CMK (cell line): ENCODE data around the gene GREB1.

ENCODE experiments used
- DNase-seq: peaks from one replicate; pipeline ENCODE4 v3.0.0-alpha.2; 2010; ENCODE audit warnings: low read depth

GREB1 gene

GRCh38 chr2:11539317-11540147, 5.7 kb downstream of the GREB1 start:
- DNase-seq: no peak

DNA sequence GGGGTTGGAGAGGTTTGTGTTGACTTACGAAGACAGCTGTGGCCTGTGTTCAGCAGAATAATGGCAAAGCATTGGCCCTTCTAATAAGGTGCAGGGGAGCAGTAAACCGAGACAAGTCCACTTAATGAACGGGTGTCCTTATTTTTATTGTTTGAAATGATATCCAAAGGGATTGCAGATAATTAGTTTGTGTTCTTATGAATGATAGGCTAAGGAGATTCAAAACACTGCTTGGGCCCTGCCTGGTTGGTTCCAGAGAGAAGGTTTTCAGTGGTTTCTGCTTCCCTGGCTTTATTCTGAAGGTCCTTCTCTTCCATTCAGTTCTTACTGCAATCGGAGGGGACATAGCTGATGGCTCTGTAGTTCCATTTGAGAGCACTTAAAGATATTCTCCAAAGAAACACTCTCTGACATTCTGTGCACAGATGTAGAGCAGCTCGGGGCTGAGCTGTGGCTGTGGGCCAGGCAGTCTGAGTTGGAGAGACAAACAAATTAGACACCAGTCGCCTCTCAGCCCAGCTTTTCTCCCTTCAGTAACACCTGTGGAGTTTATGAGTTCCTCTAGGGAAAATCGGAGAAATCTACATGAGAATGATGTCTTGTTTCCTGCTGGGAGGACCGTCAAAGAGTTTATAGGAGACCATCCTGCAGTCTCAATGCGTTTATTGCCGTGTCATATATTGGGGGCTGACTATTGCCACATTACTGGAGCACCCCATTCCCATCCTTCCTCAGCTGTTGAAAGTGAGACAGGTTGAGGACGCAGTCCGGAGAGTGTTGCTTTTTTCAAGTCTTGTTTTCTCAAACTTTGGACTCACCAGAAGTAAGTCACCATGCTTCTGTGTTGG, 6.5 kb downstream of the GREB1 start:
- no peak for DNase-seq

DNA sequence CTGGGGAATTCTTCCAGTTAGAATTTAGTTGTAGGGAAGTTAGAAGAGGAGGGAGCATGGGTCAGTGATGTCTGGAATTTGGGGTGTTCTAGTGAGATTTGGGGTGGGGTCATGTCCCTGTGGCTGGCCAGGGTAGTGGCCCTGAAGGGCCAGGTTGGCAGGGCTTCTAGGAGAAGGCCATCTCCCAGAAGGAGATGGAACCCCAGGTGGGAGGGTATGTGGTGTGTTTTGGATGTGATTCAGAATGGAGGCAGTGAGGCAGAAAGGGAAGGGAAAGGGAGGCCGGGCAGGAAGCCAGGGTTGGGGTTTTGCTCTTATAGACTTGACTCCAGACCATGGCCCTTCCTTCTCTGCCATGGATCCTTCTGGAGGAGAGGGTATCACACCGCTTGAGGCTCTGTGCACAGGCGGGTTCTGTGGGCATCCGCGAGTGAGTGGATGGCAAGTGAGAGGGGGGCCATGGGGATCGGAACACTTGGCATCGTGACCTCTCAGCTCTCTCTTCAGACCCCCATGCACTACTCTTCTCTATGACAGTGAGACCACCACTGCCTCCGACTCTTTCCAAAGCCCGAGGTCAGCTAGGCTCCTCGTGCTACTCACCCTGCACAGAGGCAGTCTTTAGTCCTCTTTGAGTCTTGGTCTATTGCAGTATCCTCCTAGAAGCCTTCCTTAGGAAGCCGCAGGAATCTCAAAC, 7.3 kb downstream of the GREB1 start:
- no peak for DNase-seq

GRCh38 chr2:11541693-11542274, 7.9 kb downstream of the GREB1 start:
- no peak for DNase-seq

GRCh38 chr2:11542275-11542819, 8.5 kb downstream of the GREB1 start:
- DNase-seq: no peak

DNA sequence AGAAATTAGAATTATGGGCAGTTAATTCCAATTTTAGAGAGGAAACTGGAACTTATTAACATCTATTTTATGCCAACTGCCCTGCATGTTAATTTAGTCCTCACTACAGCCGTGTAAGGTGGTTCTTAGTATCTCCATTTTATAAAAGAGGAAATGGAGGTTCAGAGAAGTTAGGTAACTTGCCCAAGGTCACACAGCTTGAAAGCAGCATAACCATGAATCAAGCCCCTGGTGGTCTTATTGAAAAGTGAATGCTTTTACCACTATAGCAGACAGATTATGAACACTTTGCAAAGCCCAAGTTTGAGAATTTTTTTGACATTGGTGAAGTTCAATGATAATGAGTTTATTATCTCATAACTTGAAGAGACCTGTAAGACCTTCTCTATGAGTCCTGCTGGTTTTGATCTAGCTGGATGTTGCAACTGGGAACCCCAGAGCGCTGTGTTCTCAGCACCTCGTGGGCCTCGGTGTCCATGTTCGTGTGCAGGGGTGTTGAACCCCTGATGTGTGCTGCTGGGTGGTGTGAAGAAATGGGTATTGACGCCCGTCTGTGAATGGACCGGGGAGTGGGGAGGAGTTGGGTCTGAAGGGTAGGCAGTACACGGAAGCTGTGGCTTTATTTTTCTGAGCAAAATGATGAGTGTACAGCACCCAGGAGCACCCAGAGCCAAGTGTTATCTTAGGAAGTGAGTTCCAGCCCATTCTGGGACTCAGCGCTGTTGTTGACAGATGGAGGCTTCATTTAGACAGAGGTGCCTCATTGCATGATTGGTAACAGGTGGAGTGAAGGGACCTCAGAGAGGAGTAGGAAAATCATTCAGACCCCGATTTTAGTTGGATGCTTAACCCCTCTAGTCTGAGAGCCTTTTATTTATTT, 9.7 kb downstream of the GREB1 start:
- DNase-seq: no peak

DNA sequence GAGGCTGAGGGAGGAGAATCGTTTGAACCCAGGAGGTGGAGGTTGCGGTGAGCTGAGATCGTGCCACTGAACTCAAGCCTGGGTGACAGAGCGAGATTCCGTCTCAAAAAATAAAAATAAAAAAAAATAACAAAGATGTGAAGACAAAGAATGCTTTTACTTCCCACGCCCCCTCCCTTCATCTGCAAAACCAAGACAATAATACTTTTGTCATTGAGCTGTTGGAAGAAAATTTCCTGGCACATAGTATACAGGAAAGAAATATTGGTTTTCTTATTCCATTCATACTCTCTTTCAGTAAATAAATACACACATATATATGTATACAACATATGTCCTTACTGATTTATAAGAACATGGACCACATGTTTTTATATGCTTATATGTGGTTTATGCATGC, 12.2 kb downstream of the GREB1 start:
- DNase-seq: no peak

- no peak for DNase-seq
Measured at GRCh38 chr2:11547912-11548497, 14.2 kb downstream of the GREB1 start.

DNA sequence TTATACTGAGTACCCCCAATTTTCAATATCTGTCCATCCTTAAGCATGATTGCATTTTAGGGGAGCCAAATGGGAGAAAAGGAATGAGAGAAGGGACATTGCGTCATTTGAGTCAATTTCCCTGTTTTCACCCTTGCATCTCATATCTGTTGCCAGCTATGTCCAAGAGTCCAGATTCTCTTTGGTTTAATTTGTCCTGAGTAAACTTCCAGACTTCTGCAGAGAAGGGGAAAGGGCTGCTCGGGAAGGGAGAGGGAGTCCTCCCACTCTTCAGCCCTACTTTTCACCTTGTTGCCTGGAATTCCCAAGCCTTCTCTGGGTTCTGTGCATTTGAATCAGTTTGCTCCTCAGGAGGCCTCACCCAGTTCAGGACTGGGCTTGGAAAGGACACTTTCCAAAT, 16.5 kb downstream of the GREB1 start:
- DNase-seq: no peak

DNA sequence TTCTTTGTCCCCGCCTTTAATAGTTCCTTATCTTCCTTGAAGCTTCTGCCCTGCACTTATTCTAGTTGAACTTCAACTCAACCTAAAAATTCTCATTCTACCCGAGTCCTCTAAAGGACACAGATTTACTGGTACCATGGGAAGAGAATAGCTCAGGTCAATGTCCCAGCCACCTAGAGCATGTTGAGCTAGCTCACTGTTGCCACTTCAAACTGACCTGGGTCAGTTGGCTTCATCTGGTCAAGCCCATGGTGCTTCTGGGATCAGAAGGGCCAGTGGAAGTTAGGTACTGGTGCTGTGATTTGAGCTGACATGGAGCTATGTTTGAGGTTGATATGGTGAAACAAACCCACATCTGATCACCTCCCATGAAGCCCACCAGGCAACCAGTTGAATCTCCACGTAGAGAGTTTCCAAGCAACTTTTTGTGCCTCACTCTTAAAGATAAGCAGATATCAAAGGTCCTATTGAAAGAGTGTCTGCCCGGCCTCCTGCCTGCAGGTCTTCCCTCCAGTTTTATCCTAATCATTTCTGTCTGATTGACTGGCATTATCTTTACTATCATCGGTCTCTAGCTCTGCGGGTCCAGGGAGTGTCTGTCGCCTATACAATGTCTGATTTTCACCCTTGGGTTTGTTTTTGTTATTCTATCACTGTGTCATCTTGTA, 17.2 kb downstream of the GREB1 start:
- no peak for DNase-seq

DNA sequence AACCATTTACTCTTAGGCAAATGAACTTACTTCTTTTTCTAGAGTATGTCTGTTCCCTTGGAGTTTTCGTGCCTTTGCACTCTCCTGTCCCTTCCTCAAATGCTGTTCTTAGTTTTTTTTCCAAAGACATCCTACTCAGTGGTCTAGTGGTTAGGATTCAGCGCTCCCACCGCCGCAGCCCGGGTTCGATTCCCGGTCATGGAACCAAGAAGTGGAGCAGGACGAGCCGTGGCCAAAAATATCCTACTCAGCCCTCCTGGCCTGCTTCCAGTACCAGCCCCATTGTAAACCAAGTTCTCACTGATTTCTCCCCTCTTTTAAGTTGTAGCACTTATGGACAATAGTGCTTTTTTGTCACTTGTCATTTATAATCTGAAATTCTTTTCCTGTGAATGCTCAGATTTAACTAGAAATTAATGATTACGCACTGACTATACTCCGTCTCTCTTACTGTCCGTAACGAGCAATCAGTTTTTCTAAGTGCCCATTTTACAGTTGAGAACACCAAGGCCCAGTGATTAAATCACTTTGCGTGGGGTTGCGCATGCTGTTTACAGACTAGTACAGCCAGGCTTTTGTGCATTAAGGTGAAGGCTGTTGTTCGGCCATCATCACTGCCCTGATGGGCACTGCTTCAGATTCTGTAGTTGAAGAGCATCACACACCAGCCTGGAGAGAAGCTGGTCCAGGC, 17.9 kb downstream of the GREB1 start:
- DNase-seq: no peak

DNA sequence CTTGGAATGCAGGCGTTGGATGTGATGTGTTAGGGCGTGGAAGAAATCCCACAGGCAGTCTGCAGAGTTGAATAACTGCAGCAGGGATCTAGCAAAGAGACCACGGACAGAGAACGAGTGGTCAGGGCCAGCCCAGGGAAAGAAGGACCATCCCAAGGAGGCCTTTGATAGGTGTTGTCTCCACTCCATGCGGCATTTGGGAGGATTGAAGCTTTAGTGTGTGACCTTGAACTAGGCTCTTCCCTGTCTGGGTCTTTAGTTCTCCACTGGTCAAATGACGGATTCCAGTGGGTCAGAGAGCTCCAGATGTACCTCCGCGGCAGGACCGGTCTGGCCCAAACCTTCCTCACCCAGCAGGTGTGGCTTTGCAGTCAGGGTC, 18.4 kb downstream of the GREB1 start:
- DNase-seq: no peak

DNA sequence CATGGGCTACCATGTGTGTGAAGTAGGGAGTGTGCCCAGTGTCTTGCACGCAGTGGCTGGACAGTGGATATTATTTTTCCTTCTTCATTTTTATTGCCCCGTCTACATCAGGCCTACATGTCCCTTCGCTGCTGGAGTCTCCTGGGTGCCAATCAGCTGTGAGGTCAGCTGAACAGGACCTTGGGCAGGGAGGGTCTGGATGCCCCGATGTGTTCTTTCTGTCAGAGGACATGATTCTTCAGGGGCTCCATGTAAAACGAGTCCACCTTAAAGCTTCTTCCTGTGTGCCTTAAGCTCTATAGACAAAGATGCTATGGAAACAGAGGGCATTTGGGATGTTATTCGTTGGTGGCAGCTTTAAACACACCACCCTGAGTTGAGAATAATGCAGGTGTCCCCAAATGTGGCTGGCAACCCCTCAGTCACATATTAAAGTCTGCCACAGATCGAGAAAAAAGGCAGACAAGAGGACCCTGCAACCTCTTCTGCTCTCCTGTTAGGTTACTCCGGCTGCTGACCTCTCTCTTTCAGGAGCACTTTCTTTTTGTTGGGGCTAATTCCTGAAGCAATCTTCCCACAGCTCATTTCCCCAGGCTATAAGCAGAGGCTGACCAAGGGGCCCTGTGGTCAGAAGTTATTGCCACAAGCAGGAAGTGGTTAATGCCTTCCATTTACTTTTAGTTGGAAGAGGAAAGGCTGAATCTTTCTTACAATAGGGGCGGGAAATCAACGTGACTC, 20.0 kb downstream of the GREB1 start:
- DNase-seq: no peak

- DNase-seq: no peak
Measured at GRCh38 chr2:11554399-11554716, 20.5 kb downstream of the GREB1 start.

- no peak for DNase-seq
Measured at GRCh38 chr2:11556101-11556806, 22.4 kb downstream of the GREB1 start.

DNA sequence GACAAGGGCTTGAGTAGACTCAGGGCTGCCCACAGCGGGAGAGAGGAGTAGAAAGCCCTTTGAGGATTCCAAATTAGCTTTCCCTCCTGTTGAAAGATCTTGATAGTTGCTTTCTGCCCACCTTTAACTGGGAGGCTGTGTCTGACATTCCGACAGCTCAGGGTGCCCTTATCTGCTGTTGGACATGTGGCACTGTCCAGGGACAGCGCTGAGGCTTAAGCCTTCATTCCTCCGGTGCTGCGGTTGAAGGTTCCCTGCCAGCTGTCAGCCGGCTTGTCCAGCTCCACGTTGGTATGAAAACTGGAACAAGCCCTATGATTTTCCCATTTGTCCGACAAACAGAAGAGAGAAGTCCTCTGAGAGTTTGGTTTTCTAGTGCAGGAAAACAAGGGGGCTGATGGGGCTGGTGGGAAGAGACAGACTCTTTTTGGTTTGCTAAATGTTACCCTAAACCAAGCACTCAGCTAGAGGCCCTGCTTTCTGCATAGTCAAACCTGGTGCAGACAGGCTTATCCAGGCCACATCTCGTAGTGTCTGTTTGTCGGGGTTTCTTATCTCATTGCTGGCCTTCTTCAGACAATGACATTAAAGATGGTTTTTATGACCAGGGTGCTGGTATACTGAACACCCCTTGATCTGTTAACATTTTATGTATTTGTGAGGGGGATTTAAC, 24.5 kb downstream of the GREB1 start:
- DNase-seq: no peak

GRCh38 chr2:11559066-11559785, 25.4 kb downstream of the GREB1 start:
- no peak for DNase-seq
